Activated CD8-positive, alpha-beta T cell treated with anti-CD3 and anti-CD28 coated beads, Interleukin-2, amount 10 ng/mL, durations not matched to agents 7 days and 5 days (primary cell): Measurements from ENCODE around the gene CHSY3. TPM values are rescaled to one million over a fixed set of nuclear protein-coding genes. Genes with fewer than 3 reads are reported as not detected.

Experiments
- ATAC-seq: fragments of 150-1000 bp; cut with Tn5 transposase; one replicate; pipeline ENCODE4 v1.10.0; 2021; ENCODE audit warnings: moderate library complexity
- CTCF ChIA-PET: fragments of 350-600 bp; sonication (Branson Sonifier 250); formaldehyde crosslinking; loops from one replicate; lab custom pipeline; 2021; ENCODE audit warnings: antibody characterized with exemption; lab: Charles Lee
- POLR2A ChIA-PET: fragments of 350-600 bp; sonication (Branson Sonifier 250); formaldehyde crosslinking; loops from one replicate; lab custom pipeline; 2021; ENCODE audit warnings: antibody characterized with exemption; lab: Charles Lee
- DNase-seq: peaks from one replicate; pipeline ENCODE4 v3.0.0-alpha.2; 2020
- H3K27ac Mint-ChIP-seq: one replicate; pipeline ENCODE4 v1.8.0; 2021; ENCODE audit warnings: mild to moderate bottlenecking, mixed read lengths
- H3K27me3 Mint-ChIP-seq: one replicate; pipeline ENCODE4 v1.8.0; 2021; ENCODE audit warnings: low read depth, mixed read lengths
- H3K36me3 Mint-ChIP-seq: one replicate; pipeline ENCODE4 v1.8.0; 2021; ENCODE audit warnings: low read depth, mixed read lengths
- H3K4me1 Mint-ChIP-seq: one replicate; pipeline ENCODE4 v1.8.0; 2021; ENCODE audit warnings: low read depth, mixed read lengths
- H3K4me3 Mint-ChIP-seq: one replicate; pipeline ENCODE4 v1.8.0; 2021; ENCODE audit warnings: mild to moderate bottlenecking, mixed read lengths
- H3K9me3 Mint-ChIP-seq: one replicate; pipeline ENCODE4 v1.8.0; 2022; ENCODE audit warnings: mixed read lengths; ENCODE audit not compliant: insufficient read depth
- total RNA-seq, 2 experiments: library from RNA; stranded (reverse); gene quantifications; one replicate each; pipeline ENCODE4 v1.2.3, GENCODE V29; 2021

The CHSY3 gene
- total RNA-seq, 2 experiments from 2014 or later = not detected

GRCh38 chr5:130068988-130069387, 164.7 kb downstream of the CHSY3 start:
- H3K27me3 Mint-ChIP-seq = no peaks in the 10 kb centered on the region
- DNase-seq (no peak), ATAC-seq (no peak)
- ChIA-PET CTCF (no interaction called here), POLR2A (no interaction called here)
- H3K36me3 Mint-ChIP-seq = no peaks in the 10 kb centered on the region
- no peak overlapping the region for H3K4me3 Mint-ChIP-seq
- H3K27ac Mint-ChIP-seq = no peak overlapping the region
- H3K9me3 Mint-ChIP-seq = no peaks in the 10 kb centered on the region
- no peaks in the 10 kb centered on the region for H3K4me1 Mint-ChIP-seq

- CTCF ChIA-PET = no interaction called here
- Mint-ChIP-seq H3K27me3 (no peaks in the 10 kb centered on the region), H3K27ac (no peak overlapping the region), H3K9me3 (no peaks in the 10 kb centered on the region), H3K36me3 (no peaks in the 10 kb centered on the region), H3K4me3 (no peak overlapping the region), H3K4me1 (no peaks in the 10 kb centered on the region)
- POLR2A ChIA-PET = no interaction called here
- DNase-seq = no peak
- ATAC-seq = no peak
Measured at GRCh38 chr5:130074820-130075219, 170.6 kb downstream of the CHSY3 start.

- no peak overlapping the region for H3K27ac Mint-ChIP-seq
- H3K4me3 Mint-ChIP-seq = no peak overlapping the region
- H3K9me3 Mint-ChIP-seq = no peaks in the 10 kb centered on the region
- no peaks in the 10 kb centered on the region for H3K4me1 Mint-ChIP-seq
- DNase-seq (no peak), ATAC-seq (no peak)
- no peaks in the 10 kb centered on the region for H3K27me3 Mint-ChIP-seq
- POLR2A ChIA-PET = no interaction called here
- H3K36me3 Mint-ChIP-seq = no peaks in the 10 kb centered on the region
- CTCF ChIA-PET = no interaction called here
Measured at GRCh38 chr5:130077007-130077406, 172.7 kb downstream of the CHSY3 start.

- Mint-ChIP-seq H3K36me3 (no peaks in the 10 kb centered on the region), H3K27me3 (no peaks in the 10 kb centered on the region), H3K9me3 (no peaks in the 10 kb centered on the region), H3K27ac (no peak overlapping the region), H3K4me3 (no peak overlapping the region), H3K4me1 (no peaks in the 10 kb centered on the region)
- DNase-seq (no peak), ATAC-seq (no peak)
- ChIA-PET CTCF (no interaction called here), POLR2A (no interaction called here)
Measured at GRCh38 chr5:130078661-130079060, 174.4 kb downstream of the CHSY3 start.

- no peak overlapping the region for H3K27ac Mint-ChIP-seq
- H3K27me3 Mint-ChIP-seq = no peaks in the 10 kb centered on the region
- CTCF ChIA-PET = interaction anchor here (0.5 kb wide), 1 partner anchor 267 kb away, joined by 3 read pairs; no protein-coding TSS in a partner anchor
- no peak overlapping the region for H3K4me3 Mint-ChIP-seq
- DNase-seq (no peak), ATAC-seq (no peak)
- H3K4me1 Mint-ChIP-seq = no peaks in the 10 kb centered on the region
- H3K36me3 Mint-ChIP-seq = no peaks in the 10 kb centered on the region
- POLR2A ChIA-PET = no interaction called here
- no peaks in the 10 kb centered on the region for H3K9me3 Mint-ChIP-seq
Measured at GRCh38 chr5:130090569-130091270, 186.5 kb downstream of the CHSY3 start.

GRCh38 chr5:130092991-130093390, 188.7 kb downstream of the CHSY3 start:
- H3K36me3 Mint-ChIP-seq = no peaks in the 10 kb centered on the region
- ChIA-PET CTCF (no interaction called here), POLR2A (no interaction called here)

GRCh38 chr5:130096483-130096882, 192.2 kb downstream of the CHSY3 start:
- no peak overlapping the region for H3K4me3 Mint-ChIP-seq
- DNase-seq = no peak
- no peaks in the 10 kb centered on the region for H3K27me3 Mint-ChIP-seq
- H3K4me1 Mint-ChIP-seq = no peaks in the 10 kb centered on the region
- ChIA-PET POLR2A (no interaction called here), CTCF (no interaction called here)
- no peak for ATAC-seq
- no peaks in the 10 kb centered on the region for H3K9me3 Mint-ChIP-seq
- no peak overlapping the region for H3K27ac Mint-ChIP-seq
- H3K36me3 Mint-ChIP-seq = no peaks in the 10 kb centered on the region

More at GRCh38 chr5:130092991-130093390, 188.7 kb downstream of the CHSY3 start:
- no peak for ATAC-seq
- Mint-ChIP-seq H3K27ac (no peak overlapping the region), H3K27me3 (no peaks in the 10 kb centered on the region), H3K4me1 (no peaks in the 10 kb centered on the region), H3K9me3 (no peaks in the 10 kb centered on the region), H3K4me3 (no peak overlapping the region)
- no peak for DNase-seq

GRCh38 chr5:130099008-130099407, 194.7 kb downstream of the CHSY3 start:
- ChIA-PET CTCF (no interaction called here), POLR2A (no interaction called here)
- DNase-seq (no peak), ATAC-seq (no peak)
- Mint-ChIP-seq H3K4me1 (no peaks in the 10 kb centered on the region), H3K4me3 (no peak overlapping the region), H3K27ac (no peak overlapping the region), H3K36me3 (no peaks in the 10 kb centered on the region), H3K27me3 (no peaks in the 10 kb centered on the region), H3K9me3 (no peaks in the 10 kb centered on the region)

GRCh38 chr5:130102375-130102774, 198.1 kb downstream of the CHSY3 start:
- POLR2A ChIA-PET = no interaction called here
- no peaks in the 10 kb centered on the region for H3K36me3 Mint-ChIP-seq
- CTCF ChIA-PET = no interaction called here
- H3K27me3 Mint-ChIP-seq = no peaks in the 10 kb centered on the region
- H3K9me3 Mint-ChIP-seq = no peaks in the 10 kb centered on the region
- no peaks in the 10 kb centered on the region for H3K4me1 Mint-ChIP-seq
- H3K27ac Mint-ChIP-seq = no peak overlapping the region
- no peak for ATAC-seq
- no peak for DNase-seq
- H3K4me3 Mint-ChIP-seq = no peak overlapping the region

- ATAC-seq = no peak
- Mint-ChIP-seq H3K27ac (no peak overlapping the region), H3K36me3 (no peaks in the 10 kb centered on the region), H3K4me1 (no peaks in the 10 kb centered on the region), H3K27me3 (no peaks in the 10 kb centered on the region), H3K4me3 (no peak overlapping the region), H3K9me3 (no peaks in the 10 kb centered on the region)
- no peak for DNase-seq
- POLR2A ChIA-PET = no interaction called here
- CTCF ChIA-PET = no interaction called here
Measured at GRCh38 chr5:130102960-130103359, 198.7 kb downstream of the CHSY3 start.

- CTCF ChIA-PET = no interaction called here
- POLR2A ChIA-PET = no interaction called here
- DNase-seq (no peak), ATAC-seq (no peak)
- Mint-ChIP-seq H3K36me3 (no peaks in the 10 kb centered on the region), H3K27ac (no peak overlapping the region), H3K27me3 (no peaks in the 10 kb centered on the region), H3K4me3 (no peak overlapping the region), H3K4me1 (no peaks in the 10 kb centered on the region), H3K9me3 (no peaks in the 10 kb centered on the region)
Measured at GRCh38 chr5:130104895-130105688, 200.8 kb downstream of the CHSY3 start.

GRCh38 chr5:130106480-130106879, 202.2 kb downstream of the CHSY3 start:
- Mint-ChIP-seq H3K36me3 (no peaks in the 10 kb centered on the region), H3K9me3 (no peaks in the 10 kb centered on the region), H3K27me3 (no peaks in the 10 kb centered on the region), H3K4me3 (no peak overlapping the region), H3K4me1 (no peaks in the 10 kb centered on the region), H3K27ac (no peak overlapping the region)
- CTCF ChIA-PET = no interaction called here
- POLR2A ChIA-PET = no interaction called here
- no peak for DNase-seq
- no peak for ATAC-seq
